Breast epithelium (tissue), 4 donors: ENCODE measurements around the gene PRKCI. TPM values are rescaled to one million over a fixed set of nuclear protein-coding genes. Genes with fewer than 3 reads are reported as not detected.
"Not testable (repeated sequence)": the region's sequence is repeated elsewhere in the genome, so short reads cannot be mapped to it uniquely, and the experiment has no call there.

Experiments
- DNase-seq, 2 donors: peaks; one replicate each; pipeline ENCODE4 v3.0.0-alpha.2; 2019; ENCODE audit warnings: low spot score in 2 of 2
- H3K27ac ChIP-seq, 2 donors: fragments of 200-600 bp; sonication (generic) in 1 of 2; one replicate each; pipeline ENCODE4 v1.5.1; 2016 to 2019; ENCODE audit warnings: mild to moderate bottlenecking in 1 of 2
- H3K27me3 ChIP-seq, 2 donors: fragments of 200-600 bp; sonication (generic) in 1 of 2; one replicate each; pipeline versions ENCODE4 v1.5.1 to v1.6.0; 2017 to 2019; ENCODE audit warnings: control low read depth in 1 of 2, mild to moderate bottlenecking in 1 of 2
- H3K36me3 ChIP-seq: fragments of 200-600 bp; one replicate; pipeline ENCODE4 v1.5.1; 2019
- H3K4me1 ChIP-seq, 2 donors: fragments of 200-600 bp; sonication (generic); one replicate each; pipeline ENCODE4 v1.5.1; 2016 to 2019; ENCODE audit warnings: control low read depth in 1 of 2
- H3K4me3 ChIP-seq, 3 donors: fragments of 200-600 bp; sonication (generic); 1 replicate in 2 of 3; 2 replicates in 1 of 3; pipeline ENCODE4 v1.5.1; 2016 to 2019; ENCODE audit warnings: mild to moderate bottlenecking in 3 of 3, moderate library complexity in 2 of 3
- H3K9me3 ChIP-seq, 2 donors: fragments of 200-600 bp; sonication (generic) in 1 of 2; one replicate each; pipeline ENCODE4 v1.5.1; 2016 to 2019; ENCODE audit warnings: control low read depth in 1 of 2
- CTCF ChIP-seq, 3 donors: fragments of 450-650 bp; IDR thresholded peaks; one replicate each; pipeline ENCODE4 v1.5.1; 2016 to 2017; ENCODE audit warnings: antibody characterized with exemption in 3 of 3, mild to moderate bottlenecking in 3 of 3, moderate library complexity in 3 of 3
- POLR2A ChIP-seq: fragments of 450-650 bp; IDR thresholded peaks from one replicate; pipeline ENCODE4 v1.6.1; 2016; ENCODE audit warnings: antibody characterized with exemption, mild to moderate bottlenecking, moderate library complexity
- POLR2AphosphoS5 ChIP-seq, 3 donors: sonication (generic); formaldehyde crosslinking; IDR thresholded peaks; one replicate each; pipeline ENCODE4 v1.6.1; 2017; ENCODE audit warnings: antibody characterized with exemption in 3 of 3
- intact Hi-C: fragments of 100-400 bp; cut with DNase I; formaldehyde crosslinking; loops from one replicate; pipeline ENCODE4 v1.15.1; 2023; ENCODE audit warnings: low total_unique reads
- total RNA-seq, 3 donors: library from RNA; depleted of rRNA; stranded (reverse); fragments of >200 nt; gene quantifications; one replicate each; pipeline ENCODE4 v1.1.0, GENCODE V29; 2016

The PRKCI gene
- total RNA-seq, 3 donors from 2014 or later: 19.4 to 68.3 (median 61.9) TPM

- no peaks in the 10 kb centered on the region for H3K9me3 ChIP-seq
- no peak overlapping the region for H3K27ac ChIP-seq
- no peak for TF ChIP-seq POLR2AphosphoS5 (IDR thresholded peaks at IDR 0.05)
- no peak for TF ChIP-seq POLR2A
- no peak for TF ChIP-seq CTCF (IDR thresholded peaks at IDR 0.05)
- intact Hi-C loops: no loop called here
- H3K4me1 ChIP-seq: no peaks in the 10 kb centered on the region
- no peak overlapping the region for H3K4me3 ChIP-seq
- H3K27me3 ChIP-seq: no peaks in the 10 kb centered on the region
- no peak for DNase-seq
- no peaks in the 10 kb centered on the region for H3K36me3 ChIP-seq
Observed at GRCh38 chr3:170338690-170339340, 116.6 kb downstream of the PRKCI start.

GRCh38 chr3:170342273-170342672 is 120.0 kb downstream of the PRKCI start:
- H3K4me1 ChIP-seq, DNase-seq, H3K27ac ChIP-seq, H3K36me3 ChIP-seq, intact Hi-C loops, H3K9me3 ChIP-seq, H3K4me3 ChIP-seq, H3K27me3 ChIP-seq: not testable (repeated sequence)

GRCh38 chr3:170343859-170344258 is 121.6 kb downstream of the PRKCI start:
- H3K4me3 ChIP-seq, H3K27me3 ChIP-seq, H3K36me3 ChIP-seq, H3K27ac ChIP-seq, H3K9me3 ChIP-seq, DNase-seq, H3K4me1 ChIP-seq: not testable (repeated sequence)
- intact Hi-C loops: loop anchor here (1.0 kb wide), 1 partner anchor 16 kb away; no protein-coding TSS in a partner anchor

GRCh38 chr3:170344971-170345370 is 122.7 kb downstream of the PRKCI start:
- Histone ChIP-seq H3K27ac (no peak overlapping the region), H3K36me3 (no peaks in the 10 kb centered on the region), H3K4me1 (no peaks in the 10 kb centered on the region), H3K4me3 (no peak overlapping the region), H3K27me3 (no peaks in the 10 kb centered on the region), H3K9me3 (no peaks in the 10 kb centered on the region)
- TF ChIP-seq POLR2AphosphoS5 (IDR thresholded peaks at IDR 0.05): no peak
- no peak for TF ChIP-seq POLR2A
- no peak for TF ChIP-seq CTCF (IDR thresholded peaks at IDR 0.05)
- DNase-seq: no peak
- intact Hi-C loops: no loop called here

GRCh38 chr3:170346481-170347392 is 124.5 kb downstream of the PRKCI start:
- TF ChIP-seq POLR2AphosphoS5 (IDR thresholded peaks at IDR 0.05) (no peak), CTCF (IDR thresholded peaks at IDR 0.05) (no peak), POLR2A (no peak)
- H3K27me3 ChIP-seq: no peaks in the 10 kb centered on the region
- H3K9me3 ChIP-seq: no peaks in the 10 kb centered on the region
- no peak for DNase-seq
- H3K36me3 ChIP-seq: no peaks in the 10 kb centered on the region
- intact Hi-C loops: no loop called here
- H3K4me3 ChIP-seq: no peak overlapping the region
- no peak overlapping the region for H3K27ac ChIP-seq
- H3K4me1 ChIP-seq: no peaks in the 10 kb centered on the region
